Astrocyte of the spinal cord (primary cell): ENCODE results near the gene ARHGAP32.
A peak's percentile ranks its signal among the peaks of the same experiment; 100 is the strongest.

Source experiments
- DNase-seq: peaks from one replicate; pipeline ENCODE4 v3.0.0; 2011; ENCODE audit warnings: low read depth, low spot score
- H3K4me3 ChIP-seq: 2 replicates; pipeline ENCODE4 v1.5.1; 2011; ENCODE audit warnings: low read depth, mild to moderate bottlenecking, low read length, moderate library complexity
- in situ Hi-C: cut with HindIII; loops from 2 replicates; pipeline ENCODE4 v1.10.0; 2017; ENCODE audit warnings: low sequenced_read_pairs
- TF ChIP-seq, protein P1 (sequence below): IDR thresholded peaks from 2 replicates; pipeline ENCODE4 v1.5.1; 2012; ENCODE audit warnings: low read depth, mild to moderate bottlenecking, low read length, inconsistent platforms

ARHGAP32 gene

DNA sequence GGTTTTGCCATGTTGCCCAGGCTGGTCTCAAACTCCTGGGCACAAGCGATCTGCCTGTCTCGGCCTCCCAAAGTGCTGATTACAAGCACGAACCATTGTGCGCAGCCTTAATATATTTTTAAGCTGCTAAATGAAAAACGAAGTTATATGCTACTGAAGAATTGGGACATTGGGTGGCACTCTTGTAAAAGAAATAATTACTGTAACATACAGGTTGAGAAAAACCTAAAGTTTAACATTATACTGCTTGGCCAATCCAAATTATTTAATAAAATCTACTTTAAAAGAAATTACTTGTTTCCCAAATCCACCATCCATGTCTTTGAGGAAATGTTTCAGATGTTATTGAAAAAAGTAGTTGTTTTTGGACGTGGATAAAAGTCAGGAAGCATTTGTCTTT is 37.9 kb upstream of the ARHGAP32 start:
- in situ Hi-C loops, result no loop called here
- no peak overlapping the region for H3K4me3 ChIP-seq
- TF ChIP-seq, protein P1, sequence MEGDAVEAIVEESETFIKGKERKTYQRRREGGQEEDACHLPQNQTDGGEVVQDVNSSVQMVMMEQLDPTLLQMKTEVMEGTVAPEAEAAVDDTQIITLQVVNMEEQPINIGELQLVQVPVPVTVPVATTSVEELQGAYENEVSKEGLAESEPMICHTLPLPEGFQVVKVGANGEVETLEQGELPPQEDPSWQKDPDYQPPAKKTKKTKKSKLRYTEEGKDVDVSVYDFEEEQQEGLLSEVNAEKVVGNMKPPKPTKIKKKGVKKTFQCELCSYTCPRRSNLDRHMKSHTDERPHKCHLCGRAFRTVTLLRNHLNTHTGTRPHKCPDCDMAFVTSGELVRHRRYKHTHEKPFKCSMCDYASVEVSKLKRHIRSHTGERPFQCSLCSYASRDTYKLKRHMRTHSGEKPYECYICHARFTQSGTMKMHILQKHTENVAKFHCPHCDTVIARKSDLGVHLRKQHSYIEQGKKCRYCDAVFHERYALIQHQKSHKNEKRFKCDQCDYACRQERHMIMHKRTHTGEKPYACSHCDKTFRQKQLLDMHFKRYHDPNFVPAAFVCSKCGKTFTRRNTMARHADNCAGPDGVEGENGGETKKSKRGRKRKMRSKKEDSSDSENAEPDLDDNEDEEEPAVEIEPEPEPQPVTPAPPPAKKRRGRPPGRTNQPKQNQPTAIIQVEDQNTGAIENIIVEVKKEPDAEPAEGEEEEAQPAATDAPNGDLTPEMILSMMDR, result no peak
- DNase-seq, result peak; percentile 34

DNA sequence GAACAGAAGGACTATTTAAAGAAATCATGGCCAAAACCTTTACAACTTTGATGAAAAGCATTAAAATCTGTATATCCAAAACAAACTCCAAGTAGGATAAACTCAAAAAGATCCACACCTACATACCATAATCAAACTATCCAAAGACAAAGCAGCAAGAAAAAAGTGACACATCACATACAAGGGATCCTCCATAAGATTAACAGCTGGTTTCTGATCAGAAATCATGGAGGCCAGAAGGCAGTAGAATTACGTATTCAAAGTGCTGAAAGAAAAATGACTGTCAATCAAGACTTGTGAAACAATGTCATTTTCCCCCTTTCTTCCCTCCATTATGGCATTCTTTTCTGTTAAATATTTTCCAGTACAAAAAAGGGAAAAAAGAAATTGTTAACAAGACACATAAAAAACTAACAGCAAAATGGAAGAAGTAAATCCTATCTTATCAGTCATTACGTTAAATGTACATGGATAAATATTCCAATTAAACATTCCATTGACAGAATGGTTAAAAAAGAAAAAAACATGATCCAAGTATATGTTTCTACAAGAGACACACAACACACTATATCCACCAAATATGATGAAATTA is 34.2 kb upstream of the ARHGAP32 start:
- in situ Hi-C loops, result no loop called here
- DNase-seq, result no peak
- TF ChIP-seq, protein P1, result no peak
- H3K4me3 ChIP-seq, result no peak overlapping the region

DNA sequence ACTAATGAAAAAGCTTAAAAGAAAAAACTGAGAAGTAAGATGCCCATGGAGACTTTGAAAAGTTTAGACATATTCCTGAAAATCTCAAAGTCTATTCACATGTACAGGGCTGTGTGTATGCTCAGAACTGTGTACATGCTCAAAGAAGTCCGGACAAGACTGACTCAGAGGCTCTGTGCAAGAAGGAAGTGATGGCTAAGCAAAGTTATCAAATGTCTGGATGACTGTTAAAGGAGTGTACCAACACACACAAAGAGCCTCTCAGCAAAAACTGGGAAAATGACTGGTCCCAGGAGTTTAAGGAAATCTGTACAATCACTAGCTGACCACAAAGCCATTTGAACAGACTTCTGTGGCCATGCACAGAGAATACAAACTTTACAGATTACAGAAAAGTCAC is 33.1 kb upstream of the ARHGAP32 start:
- in situ Hi-C loops, result no loop called here
- TF ChIP-seq, protein P1, result no peak
- DNase-seq, result peak; percentile 72
- H3K4me3 ChIP-seq, result no peak overlapping the region

- DNase-seq, result no peak
- no peak overlapping the region for H3K4me3 ChIP-seq
- in situ Hi-C loops, result no loop called here
- TF ChIP-seq, protein P1, result no peak
Measured at GRCh38 chr11:129224538-129224937, 32.4 kb upstream of the ARHGAP32 start.

DNA sequence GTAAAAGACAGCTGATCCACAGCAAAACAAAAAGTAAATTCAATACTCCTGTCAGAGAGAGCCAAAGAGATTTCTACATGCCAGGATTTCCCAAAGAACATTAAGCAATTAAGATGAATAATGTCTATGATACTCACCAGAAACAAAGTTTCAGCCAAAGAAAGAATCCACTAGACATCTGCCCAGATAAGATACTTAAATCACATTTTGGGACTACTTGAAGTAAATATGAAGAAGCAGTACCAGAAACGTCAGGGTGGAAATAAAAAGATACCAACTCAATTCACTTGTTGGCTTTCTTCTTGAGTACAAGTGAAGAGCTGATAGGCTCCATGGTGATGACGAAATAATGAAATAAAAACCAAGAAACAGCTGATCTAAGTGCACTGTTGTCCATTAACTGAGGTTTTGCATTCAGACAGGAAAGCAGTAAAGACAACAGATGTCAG is 31.6 kb upstream of the ARHGAP32 start:
- H3K4me3 ChIP-seq, result no peak overlapping the region
- DNase-seq, result no peak
- in situ Hi-C loops, result no loop called here
- TF ChIP-seq, protein P1, result no peak

DNA sequence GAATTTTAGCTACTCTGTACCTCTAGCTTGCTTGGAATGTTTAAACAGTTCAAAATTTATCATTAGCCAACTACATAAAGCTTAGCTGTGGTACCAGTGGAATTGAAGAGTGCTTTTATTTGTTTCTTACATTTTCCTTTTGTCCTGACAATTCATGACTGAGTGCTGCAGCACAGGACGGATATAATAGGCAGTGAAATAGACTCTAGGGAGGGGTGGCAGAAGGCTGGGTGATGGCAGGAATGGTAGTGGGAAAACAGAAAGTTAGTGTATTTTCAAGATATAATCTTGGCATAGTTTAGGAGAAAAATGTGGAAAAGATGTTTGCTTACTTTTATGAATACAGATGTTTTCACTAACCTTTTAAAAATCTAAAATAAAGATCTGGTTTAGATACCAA is 31.1 kb upstream of the ARHGAP32 start:
- H3K4me3 ChIP-seq, result no peak overlapping the region
- TF ChIP-seq, protein P1, result no peak
- no peak for DNase-seq
- in situ Hi-C loops, result no loop called here
